DMS114 treated with DMSO at 0.1 percent for 48 hours (cell line): Measurements from ENCODE around the gene PIK3AP1.

Experiments used
- DNase-seq: peaks from one replicate; lab custom pipeline; 2025; ENCODE audit not compliant: unreplicated experiment; lab: John Stamatoyannopoulos, UW

PIK3AP1 gene

GRCh38 chr10:96612055-96612830, 108.1 kb downstream of the PIK3AP1 start:
- no peak for DNase-seq

- no peak for DNase-seq
Observed at GRCh38 chr10:96610817-96611216, 109.5 kb downstream of the PIK3AP1 start.

GRCh38 chr10:96609510-96609909, 110.8 kb downstream of the PIK3AP1 start:
- DNase-seq: no peak

DNA sequence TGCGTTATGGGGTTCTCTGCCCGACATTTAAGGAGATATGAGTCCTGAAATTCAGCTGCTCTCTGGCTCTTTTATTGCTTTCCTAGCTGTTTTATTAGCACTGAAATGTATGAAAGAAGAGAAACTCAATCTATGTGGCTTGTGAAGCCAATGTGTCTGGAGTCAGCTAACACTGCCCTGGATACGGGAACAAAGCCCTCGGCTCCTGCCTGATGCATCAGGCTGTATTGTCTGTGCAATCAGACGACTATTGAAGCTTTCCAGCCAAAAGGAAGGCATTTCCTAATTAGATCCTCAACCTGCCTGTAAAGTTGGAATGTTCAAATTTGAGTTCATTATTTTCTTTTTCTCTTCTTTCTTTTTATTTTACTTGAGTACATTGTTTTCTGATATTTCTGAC, 111.5 kb downstream of the PIK3AP1 start:
- no peak for DNase-seq

DNA sequence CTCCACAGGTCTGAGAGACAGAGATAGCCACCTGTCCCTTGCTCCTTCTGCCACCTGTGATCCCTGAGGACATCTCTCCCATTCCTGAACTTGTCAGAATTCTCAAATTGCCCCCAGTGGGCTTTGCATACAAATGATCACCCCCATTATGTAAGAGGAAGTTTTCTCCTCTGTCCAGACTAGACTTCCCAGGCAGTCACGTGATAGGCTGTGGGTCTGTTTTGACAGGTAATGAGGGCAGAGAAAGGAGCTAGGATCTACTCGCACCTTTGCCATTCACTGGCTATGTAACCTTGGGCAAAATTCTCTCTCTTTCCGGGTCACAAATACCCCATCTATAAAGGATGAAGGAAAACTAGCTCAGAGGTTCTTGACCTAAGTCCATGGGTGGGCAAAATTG, 112.1 kb downstream of the PIK3AP1 start:
- no peak for DNase-seq

DNA sequence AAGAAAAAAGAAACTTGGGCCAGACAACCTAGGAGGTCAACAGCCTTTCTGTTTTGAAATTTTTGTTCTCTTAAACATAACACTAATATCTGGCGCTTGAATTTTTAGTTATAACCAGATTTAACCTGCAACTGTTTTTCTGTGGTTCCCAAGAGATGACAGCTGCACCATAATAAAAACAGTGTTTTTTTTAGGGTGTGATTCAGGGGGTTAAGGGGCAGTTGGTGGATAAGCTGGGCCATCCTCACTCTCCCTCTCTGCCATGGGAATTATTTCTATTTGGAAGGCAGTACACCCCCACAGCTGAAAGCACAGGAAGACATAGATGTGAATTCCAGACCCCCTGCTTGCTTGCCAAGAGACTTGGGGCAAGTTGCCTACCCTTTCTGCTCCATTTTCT, 113.4 kb downstream of the PIK3AP1 start:
- no peak for DNase-seq

DNA sequence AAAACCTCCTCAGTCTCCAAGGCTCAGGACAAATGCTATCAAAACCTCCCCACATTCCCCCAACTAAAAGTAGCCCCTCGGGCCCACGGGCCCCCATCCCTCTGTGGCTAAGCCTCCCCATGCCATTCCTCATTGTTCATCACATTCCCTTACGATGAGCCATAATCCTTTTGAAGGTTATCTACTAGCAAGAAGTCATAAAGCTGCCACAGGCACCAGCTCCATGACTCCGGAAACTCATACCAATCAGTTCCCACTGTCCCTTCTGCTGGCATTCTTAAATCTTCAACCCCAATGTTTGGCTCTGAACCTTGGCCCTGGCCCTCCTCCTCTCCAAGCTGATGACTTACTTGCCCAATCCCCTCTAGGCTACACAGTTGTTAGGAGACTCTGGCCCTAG, 114.1 kb downstream of the PIK3AP1 start:
- no peak for DNase-seq

GRCh38 chr10:96600337-96600736, 120.0 kb downstream of the PIK3AP1 start:
- no peak for DNase-seq

GRCh38 chr10:96598846-96599245, 121.5 kb downstream of the PIK3AP1 start:
- no peak for DNase-seq

DNA sequence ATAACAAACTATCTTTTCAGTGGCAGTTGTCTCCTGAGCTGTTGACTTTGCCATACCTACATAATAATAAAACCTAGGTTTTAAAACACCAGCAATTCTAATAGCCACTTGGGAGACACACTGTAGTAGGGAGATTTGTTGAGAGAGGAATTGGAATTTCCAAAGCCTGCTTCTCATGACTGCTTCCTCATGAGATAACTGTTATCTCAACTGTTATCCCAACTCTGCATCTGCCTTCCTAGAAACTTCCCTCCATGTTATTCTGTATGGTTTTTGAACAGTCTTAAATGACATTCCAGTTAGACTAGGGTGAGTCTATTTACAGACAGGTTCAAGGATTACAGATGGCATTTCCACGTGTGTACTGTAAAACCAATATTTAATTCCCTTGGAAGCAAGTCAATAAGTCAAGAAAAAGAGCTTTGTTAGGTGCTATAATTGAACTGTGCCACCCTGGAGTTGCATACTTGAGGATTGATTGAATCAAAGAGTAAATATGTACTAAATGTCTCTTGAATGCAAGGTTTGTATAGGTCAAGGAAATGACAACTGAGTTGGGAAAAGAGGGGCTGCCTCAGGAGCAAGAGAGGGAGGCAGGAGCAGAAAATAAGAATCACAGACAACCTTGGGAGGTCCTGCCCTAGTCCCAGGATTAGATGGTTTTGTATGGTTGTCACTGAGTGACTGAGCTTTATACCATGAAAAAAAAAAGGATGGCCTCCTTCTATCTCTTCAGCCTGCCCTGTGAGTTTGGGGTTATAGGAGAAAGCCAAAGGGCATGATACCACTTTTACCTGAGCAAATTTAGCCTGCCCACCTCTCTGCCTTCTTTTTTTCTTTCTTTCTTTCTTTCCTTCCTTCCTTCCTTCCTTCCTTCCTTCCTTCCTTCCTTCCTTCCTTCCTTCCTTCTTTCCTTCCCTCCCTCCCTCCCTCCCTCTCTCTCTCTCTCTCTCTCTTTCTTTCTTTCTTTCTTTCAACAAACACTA, 123.6 kb downstream of the PIK3AP1 start:
- no peak for DNase-seq

DNA sequence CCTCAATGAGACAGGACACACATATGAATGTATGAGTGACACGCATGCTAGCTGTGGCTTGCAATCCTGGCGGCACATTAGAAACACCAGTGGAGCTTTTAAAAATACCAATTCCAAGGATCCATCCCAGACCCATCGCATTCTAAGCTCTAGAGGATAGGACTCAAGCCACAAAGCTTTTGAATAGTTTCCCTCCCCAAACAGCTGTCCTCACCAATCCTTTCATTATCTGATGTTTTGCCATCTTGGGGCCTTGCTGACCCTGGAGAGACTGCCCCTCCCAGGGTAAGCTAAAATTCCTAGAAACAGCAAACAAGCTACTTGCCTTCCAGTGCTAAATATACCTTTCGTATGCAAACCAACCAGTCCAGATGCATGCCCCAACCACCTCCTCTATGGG, 124.6 kb downstream of the PIK3AP1 start:
- DNase-seq: no peak

DNA sequence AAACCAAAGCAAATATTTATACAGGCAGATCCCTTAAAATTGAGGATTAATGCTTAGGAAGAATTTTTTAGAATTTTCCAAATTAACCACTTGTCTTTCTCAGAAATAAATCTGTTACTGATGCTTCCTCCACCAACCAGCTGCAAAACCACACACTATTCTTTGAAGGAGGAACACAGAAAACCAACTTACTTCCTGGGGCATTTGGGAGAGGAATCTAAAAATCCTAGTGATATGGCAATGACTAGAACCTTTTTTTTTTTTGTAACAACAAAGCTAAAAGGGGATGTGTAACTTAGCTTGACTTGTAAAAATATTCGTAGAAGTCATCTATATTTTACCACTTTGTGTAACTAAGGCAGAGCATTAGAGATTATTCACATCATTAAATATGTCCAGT, 128.4 kb downstream of the PIK3AP1 start:
- DNase-seq: no peak

DNA sequence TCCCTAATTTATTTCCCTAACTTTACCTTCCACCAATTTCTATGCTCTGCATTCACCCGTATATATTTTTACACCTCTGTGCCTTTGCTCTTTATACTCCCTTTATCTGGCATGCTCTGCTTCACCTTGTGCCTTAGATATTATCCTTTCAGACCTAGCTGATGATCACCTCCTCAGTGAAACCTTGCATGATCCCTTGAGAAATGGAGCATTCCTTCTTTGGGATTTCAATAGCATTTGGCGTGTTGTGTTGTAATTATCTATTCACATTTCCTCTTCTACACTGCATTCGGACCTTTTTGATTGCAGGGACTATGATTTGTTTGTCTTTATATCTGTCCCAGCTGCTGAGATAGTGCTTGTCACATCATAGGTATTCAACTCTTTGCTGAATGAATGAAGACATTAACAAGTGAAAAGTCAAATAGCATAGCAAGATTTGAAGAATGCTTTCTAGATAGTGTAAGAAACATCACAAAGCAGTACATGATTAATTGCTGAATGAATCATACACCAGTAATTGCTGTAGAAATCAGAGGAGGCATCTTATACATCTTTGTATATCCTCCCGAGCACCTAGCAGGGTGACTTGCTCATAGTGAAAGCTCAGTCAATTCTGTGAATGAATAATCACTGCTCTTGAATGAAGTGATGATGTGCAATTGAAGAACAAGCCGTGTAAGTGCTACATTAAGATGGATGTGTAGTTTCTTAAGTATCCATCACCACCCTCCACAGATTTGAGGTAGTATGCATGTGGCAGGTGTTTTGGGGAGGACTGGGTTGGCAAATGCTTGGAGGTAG, 131.5 kb downstream of the PIK3AP1 start:
- no peak for DNase-seq

DNA sequence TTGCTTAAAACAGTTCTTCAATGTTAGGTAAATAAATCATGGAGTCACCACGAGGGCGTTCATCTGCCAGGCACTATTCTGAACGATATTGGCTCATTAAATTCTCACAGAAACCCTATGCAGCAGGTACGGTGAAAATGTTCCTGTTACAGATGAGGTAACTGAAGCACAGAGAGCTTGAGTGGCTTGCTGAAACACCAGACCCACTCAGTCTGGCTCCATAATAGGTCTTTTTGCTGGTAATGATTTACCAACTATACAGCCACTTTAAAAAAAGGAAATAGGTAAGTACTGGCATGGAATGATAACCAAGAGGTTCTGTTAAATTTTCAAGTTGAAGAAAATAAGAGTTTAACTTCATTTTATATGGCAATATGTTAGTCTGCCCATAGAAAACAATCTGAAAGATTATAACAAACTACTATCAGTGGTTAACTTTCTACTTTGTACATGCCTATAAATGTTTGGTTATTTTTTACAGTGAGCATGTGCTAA, 132.2 kb downstream of the PIK3AP1 start:
- no peak for DNase-seq

DNA sequence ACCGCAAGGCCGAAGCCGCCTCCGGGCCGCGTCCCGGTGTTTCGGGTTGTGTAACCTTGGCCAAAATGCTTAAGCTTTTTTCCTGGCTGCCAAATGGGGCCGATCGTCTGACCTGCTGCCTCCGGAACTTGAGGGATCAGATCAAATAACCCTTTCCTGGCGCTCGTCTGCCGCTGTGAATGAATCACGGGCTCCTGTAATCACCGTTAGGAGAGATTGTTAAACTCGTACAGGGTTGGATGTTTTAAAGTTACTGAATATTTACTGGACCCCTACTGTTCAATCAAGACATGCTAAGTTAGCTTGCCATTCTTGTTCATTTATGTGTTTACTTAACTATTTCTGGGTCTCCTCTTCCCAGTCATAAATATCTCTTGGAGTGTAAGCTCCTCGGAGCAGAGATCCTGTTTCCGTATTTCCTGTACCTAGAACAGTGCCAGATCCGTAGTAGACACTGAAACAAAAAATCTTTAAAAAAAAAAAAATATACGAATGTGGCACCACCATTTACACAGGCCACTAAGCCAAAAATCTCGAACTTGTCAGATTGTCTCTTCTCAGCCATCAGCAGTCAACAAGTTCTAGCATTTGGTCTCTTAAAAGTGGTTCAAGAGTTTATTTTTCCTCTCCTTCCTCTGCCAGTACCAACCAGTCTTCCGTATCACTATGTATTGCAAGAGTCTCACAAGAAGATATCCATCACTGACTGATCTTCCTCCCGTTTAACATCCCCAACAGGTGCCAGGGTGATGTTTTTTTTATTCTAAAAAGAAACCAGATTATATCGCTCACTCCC, 132.9 kb downstream of the PIK3AP1 start:
- DNase-seq: peak; percentile 23

- peak; percentile 67 for DNase-seq
Observed at GRCh38 chr10:96586419-96587263, 133.7 kb downstream of the PIK3AP1 start, which contains the start of gene TM9SF3. Gene TM9SF3 (minus strand): TSS chr10:96587012. CDS start chr10:96586835, 177 bp downstream.

- DNase-seq: peak; percentile 30
Observed at GRCh38 chr10:96585736-96586418, 134.4 kb downstream of the PIK3AP1 start.

- no peak for DNase-seq
Observed at GRCh38 chr10:96584474-96584873, 135.8 kb downstream of the PIK3AP1 start.

GRCh38 chr10:96584035-96584434, 136.3 kb downstream of the PIK3AP1 start:
- no peak for DNase-seq
